Measurements from ENCODE around the gene WDCP. TPM values are rescaled to one million over a fixed set of nuclear protein-coding genes. Genes with fewer than 3 reads are reported as not detected.
A peak's percentile ranks its signal among the peaks of the same experiment; 100 is the strongest.

Gene WDCP
- total RNA-seq, 1 experiment from 2014 or later = 20.0 TPM

DNA sequence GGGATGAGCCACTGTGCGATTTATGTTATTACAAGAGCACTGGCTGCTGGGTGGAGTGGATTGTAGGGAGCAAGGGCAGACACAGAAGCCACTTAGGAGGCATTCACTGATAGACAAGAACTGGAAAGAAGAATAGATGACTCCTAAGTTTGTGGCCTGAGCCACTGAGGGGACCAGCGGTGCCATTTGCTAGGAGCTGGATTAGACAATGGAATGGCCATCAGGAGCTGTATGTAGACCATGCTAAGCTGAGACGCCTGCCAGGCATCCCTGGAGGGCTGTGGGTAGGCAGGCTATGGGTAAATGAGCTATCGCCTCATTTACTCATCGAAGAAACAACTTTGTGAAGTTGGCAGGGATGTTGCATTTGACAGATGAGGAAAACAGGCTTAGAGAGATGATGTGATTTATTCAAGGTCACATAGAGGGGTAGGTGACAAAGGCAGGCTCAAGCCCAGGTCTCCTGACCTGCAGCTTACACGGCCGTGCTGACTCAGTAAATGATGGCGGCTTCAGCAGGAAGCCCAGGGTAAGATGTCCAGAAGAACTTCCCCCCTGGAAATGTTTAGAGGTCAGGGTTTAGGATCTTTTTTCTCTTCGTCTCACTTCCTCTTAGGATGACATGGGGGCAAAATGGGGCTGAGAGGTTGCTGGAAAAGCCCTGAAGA lies 34.5 kb downstream of the WDCP start:
- POLR2A ChIA-PET = interaction anchor here (0.5 kb wide), 1 partner anchor 36 kb away, joined by 3 read pairs; no protein-coding TSS in a partner anchor
- intact Hi-C loops (cut with micrococcal nuclease; ENCODE audit: unreplicated experiment) = no loop called here

DNA sequence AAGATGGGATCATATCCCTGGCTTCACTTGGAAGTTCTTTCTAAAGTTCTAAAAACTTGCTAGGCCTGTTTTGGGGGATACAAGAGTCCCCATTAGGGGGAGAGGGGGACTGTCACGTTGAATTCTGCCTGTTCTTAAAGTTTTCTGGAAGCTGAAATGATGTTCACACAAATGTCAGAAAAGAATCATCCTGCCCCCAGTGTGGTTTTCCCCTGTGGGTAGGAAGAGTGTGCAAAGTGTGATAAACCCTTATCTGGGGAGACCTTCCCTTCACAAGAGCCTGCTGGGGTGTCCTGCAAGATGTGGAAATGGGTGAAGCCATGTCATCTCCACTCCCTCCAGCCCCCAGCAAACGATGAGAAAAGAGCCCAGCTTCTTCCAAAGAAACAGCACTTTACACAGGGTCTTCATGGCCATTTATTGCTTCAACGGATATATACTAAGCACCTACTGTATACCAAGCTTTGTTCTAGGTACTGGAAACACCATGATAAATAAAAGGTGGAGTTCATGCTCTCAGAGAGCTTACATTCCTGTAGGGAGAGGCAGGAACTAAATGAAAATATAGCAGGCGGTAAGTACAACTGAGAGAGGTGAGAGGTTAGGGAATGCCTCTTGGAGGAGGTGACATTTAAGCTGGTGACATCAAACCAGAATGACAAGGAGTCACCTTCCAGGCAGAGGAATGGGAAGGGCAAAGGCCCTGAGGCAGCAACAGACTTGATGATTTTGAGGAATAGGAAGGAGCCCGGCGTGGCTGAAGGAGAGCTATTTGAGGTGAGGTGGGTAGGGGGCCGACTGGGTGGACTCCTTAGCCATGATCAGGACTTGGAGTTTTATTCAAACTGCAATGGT lies 35.7 kb downstream of the WDCP start:
- Histone ChIP-seq H3K27me3 (ENCODE audit: control insufficient read depth, insufficient read depth, low read length) (no peaks in the 10 kb centered on the region), H3K36me3 (ENCODE audit: control insufficient read depth, insufficient read depth, low read length) (no peaks in the 10 kb centered on the region), H3K9me3 (ENCODE audit: control insufficient read depth, insufficient read depth, low read depth, low read length) (no peaks in the 10 kb centered on the region), H3K4me3 (ENCODE audit: low read depth in 2 of 2, low read length in 2 of 2) (no peak overlapping the region), H3K27ac (ENCODE audit: low read length) (peak overlapping the region; percentile 23), H3K4me1 (ENCODE audit: control insufficient read depth, insufficient read depth, low read length) (peaks cover 24% of the 10 kb centered on the region)
- TF ChIP-seq POLR2AphosphoS5 (IDR thresholded peaks at IDR 0.05; ENCODE audit: low read depth, low read length) (no peak), SIN3A (IDR thresholded peaks at IDR 0.05; ENCODE audit: borderline replicate concordance, insufficient read depth, low read depth, low read length) (no peak), TCF7L2 (IDR thresholded peaks at IDR 0.05; ENCODE audit: low read depth, low read length) (no peak)
- TF ChIP-seq, protein P1, sequence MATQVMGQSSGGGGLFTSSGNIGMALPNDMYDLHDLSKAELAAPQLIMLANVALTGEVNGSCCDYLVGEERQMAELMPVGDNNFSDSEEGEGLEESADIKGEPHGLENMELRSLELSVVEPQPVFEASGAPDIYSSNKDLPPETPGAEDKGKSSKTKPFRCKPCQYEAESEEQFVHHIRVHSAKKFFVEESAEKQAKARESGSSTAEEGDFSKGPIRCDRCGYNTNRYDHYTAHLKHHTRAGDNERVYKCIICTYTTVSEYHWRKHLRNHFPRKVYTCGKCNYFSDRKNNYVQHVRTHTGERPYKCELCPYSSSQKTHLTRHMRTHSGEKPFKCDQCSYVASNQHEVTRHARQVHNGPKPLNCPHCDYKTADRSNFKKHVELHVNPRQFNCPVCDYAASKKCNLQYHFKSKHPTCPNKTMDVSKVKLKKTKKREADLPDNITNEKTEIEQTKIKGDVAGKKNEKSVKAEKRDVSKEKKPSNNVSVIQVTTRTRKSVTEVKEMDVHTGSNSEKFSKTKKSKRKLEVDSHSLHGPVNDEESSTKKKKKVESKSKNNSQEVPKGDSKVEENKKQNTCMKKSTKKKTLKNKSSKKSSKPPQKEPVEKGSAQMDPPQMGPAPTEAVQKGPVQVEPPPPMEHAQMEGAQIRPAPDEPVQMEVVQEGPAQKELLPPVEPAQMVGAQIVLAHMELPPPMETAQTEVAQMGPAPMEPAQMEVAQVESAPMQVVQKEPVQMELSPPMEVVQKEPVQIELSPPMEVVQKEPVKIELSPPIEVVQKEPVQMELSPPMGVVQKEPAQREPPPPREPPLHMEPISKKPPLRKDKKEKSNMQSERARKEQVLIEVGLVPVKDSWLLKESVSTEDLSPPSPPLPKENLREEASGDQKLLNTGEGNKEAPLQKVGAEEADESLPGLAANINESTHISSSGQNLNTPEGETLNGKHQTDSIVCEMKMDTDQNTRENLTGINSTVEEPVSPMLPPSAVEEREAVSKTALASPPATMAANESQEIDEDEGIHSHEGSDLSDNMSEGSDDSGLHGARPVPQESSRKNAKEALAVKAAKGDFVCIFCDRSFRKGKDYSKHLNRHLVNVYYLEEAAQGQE (IDR thresholded peaks at IDR 0.05; ENCODE audit: insufficient read depth in 1 of 2, low read depth in 2 of 2, low read length in 1 of 2) = no peak
- intact Hi-C loops (cut with micrococcal nuclease; ENCODE audit: unreplicated experiment) (no loop called here), in situ Hi-C loops (cut with HindIII; ENCODE audit: low pct_unique_long_range_greater_than_20kb, low sequenced_read_pairs) (no loop called here)
- CTCF ChIA-PET = no interaction called here
- ATAC-seq (no peak), DNase-seq (ENCODE audit: low read depth, low spot score) (no peak)
- BruUV-seq (replicated peaks) = no TSS peak
- POLR2A ChIA-PET = interaction anchor here (0.5 to 0.7 kb wide), 2 partner anchors 21 to 121 kb away, joined by 3 to 4 read pairs; no protein-coding TSS in a partner anchor

More for the DNA sequence above, 34.5 kb downstream of the WDCP start:
- peaks cover 29% of the 10 kb centered on the region for H3K4me1 ChIP-seq (ENCODE audit: control insufficient read depth, insufficient read depth, low read length)
- in situ Hi-C loops (cut with HindIII; ENCODE audit: low pct_unique_long_range_greater_than_20kb, low sequenced_read_pairs) = no loop called here
- H3K27me3 ChIP-seq (ENCODE audit: control insufficient read depth, insufficient read depth, low read length) = no peaks in the 10 kb centered on the region
- ATAC-seq (no peak), DNase-seq (ENCODE audit: low read depth, low spot score) (no peak)
- H3K27ac ChIP-seq (ENCODE audit: low read length) = 0 out of 2 replicates have a peak overlapping the region, but pooled peaks have one; percentile 18
- TF ChIP-seq, protein P2, sequence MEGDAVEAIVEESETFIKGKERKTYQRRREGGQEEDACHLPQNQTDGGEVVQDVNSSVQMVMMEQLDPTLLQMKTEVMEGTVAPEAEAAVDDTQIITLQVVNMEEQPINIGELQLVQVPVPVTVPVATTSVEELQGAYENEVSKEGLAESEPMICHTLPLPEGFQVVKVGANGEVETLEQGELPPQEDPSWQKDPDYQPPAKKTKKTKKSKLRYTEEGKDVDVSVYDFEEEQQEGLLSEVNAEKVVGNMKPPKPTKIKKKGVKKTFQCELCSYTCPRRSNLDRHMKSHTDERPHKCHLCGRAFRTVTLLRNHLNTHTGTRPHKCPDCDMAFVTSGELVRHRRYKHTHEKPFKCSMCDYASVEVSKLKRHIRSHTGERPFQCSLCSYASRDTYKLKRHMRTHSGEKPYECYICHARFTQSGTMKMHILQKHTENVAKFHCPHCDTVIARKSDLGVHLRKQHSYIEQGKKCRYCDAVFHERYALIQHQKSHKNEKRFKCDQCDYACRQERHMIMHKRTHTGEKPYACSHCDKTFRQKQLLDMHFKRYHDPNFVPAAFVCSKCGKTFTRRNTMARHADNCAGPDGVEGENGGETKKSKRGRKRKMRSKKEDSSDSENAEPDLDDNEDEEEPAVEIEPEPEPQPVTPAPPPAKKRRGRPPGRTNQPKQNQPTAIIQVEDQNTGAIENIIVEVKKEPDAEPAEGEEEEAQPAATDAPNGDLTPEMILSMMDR (IDR thresholded peaks at IDR 0.05) = no peak
- no peak for TF ChIP-seq SIN3A (IDR thresholded peaks at IDR 0.05; ENCODE audit: borderline replicate concordance, insufficient read depth, low read depth, low read length)
- no peak for TF ChIP-seq TCF7L2 (IDR thresholded peaks at IDR 0.05; ENCODE audit: low read depth, low read length)
- TF ChIP-seq, protein P1 (IDR thresholded peaks at IDR 0.05; ENCODE audit: insufficient read depth in 1 of 2, low read depth in 2 of 2, low read length in 1 of 2) = no peak
- TF ChIP-seq POLR2AphosphoS5 (IDR thresholded peaks at IDR 0.05; ENCODE audit: low read depth, low read length) = no peak
- CTCF ChIA-PET = no interaction called here
- H3K9me3 ChIP-seq (ENCODE audit: control insufficient read depth, insufficient read depth, low read depth, low read length) = no peaks in the 10 kb centered on the region
- H3K4me3 ChIP-seq (ENCODE audit: low read depth in 2 of 2, low read length in 2 of 2) = no peak overlapping the region
- H3K36me3 ChIP-seq (ENCODE audit: control insufficient read depth, insufficient read depth, low read length) = no peaks in the 10 kb centered on the region
- BruUV-seq (replicated peaks) = no TSS peak

All from Panc1 (cell line).